NCI-H146 (cell line): ENCODE measurements around the gene GPR183.

ENCODE experiments used
- DNase-seq: peaks from one replicate; lab custom pipeline; 2025; lab: John Stamatoyannopoulos, UW

GPR183 gene

GRCh38 chr13:99246100-99246499, 61.1 kb downstream of the GPR183 start:
- DNase-seq = no peak
